Nephron (organoid): ENCODE results near the gene DGKZ.

Experiments used
- H3K27ac Mint-ChIP-seq, 3 experiments: 2 replicates each; pipeline ENCODE4 v1.8.0; 2020; ENCODE audit warnings: mixed read lengths in 3 of 3, mild to moderate bottlenecking in 2 of 3, moderate library complexity in 1 of 3
- H3K27me3 Mint-ChIP-seq: 2 replicates; pipeline ENCODE4 v1.8.0; 2021; ENCODE audit warnings: low read depth, mild to moderate bottlenecking, moderate library complexity, mixed read lengths
- H3K36me3 Mint-ChIP-seq: 2 replicates; pipeline ENCODE4 v1.8.0; 2020; ENCODE audit warnings: low read depth, mixed read lengths
- H3K4me1 Mint-ChIP-seq: 2 replicates; pipeline ENCODE4 v1.8.0; 2020; ENCODE audit warnings: mixed read lengths
- H3K4me3 Mint-ChIP-seq, 3 experiments: 2 replicates each; pipeline ENCODE4 v1.8.0; 2020; ENCODE audit warnings: mild to moderate bottlenecking in 3 of 3, mixed read lengths in 3 of 3, moderate library complexity in 2 of 3
- H3K9me3 Mint-ChIP-seq: 2 replicates; pipeline ENCODE4 v1.8.0; 2020; ENCODE audit warnings: mixed read lengths
- CTCF ChIP-seq, 3 experiments: fragments of 200-600 bp; sonication (generic); IDR thresholded peaks; one replicate each; pipeline ENCODE4 v1.5.0; 2021; ENCODE audit warnings: antibody characterized with exemption in 3 of 3; ENCODE audit not compliant: unreplicated experiment in 3 of 3

Gene DGKZ

GRCh38 chr11:46404476-46405017 is 57.3 kb downstream of the DGKZ start:
- no peak overlapping the region for H3K4me3 Mint-ChIP-seq
- peaks cover 34% of the 10 kb centered on the region for H3K36me3 Mint-ChIP-seq
- no peak overlapping the region for H3K27ac Mint-ChIP-seq
- no peaks in the 10 kb centered on the region for H3K4me1 Mint-ChIP-seq
- no peaks in the 10 kb centered on the region for H3K27me3 Mint-ChIP-seq
- no peaks in the 10 kb centered on the region for H3K9me3 Mint-ChIP-seq
- no peak for TF ChIP-seq CTCF (IDR thresholded peaks at IDR 0.05; ENCODE audit: unreplicated experiment in 3 of 3)

GRCh38 chr11:46407635-46408034 is 60.4 kb downstream of the DGKZ start:
- TF ChIP-seq CTCF (IDR thresholded peaks at IDR 0.05; ENCODE audit: unreplicated experiment in 3 of 3) = no peak
- H3K4me1 Mint-ChIP-seq = no peaks in the 10 kb centered on the region
- H3K9me3 Mint-ChIP-seq = no peaks in the 10 kb centered on the region
- H3K27me3 Mint-ChIP-seq = no peaks in the 10 kb centered on the region
- H3K27ac Mint-ChIP-seq = no peak overlapping the region
- H3K4me3 Mint-ChIP-seq = no peak overlapping the region
- peaks cover 36% of the 10 kb centered on the region for H3K36me3 Mint-ChIP-seq

- TF ChIP-seq CTCF (IDR thresholded peaks at IDR 0.05; ENCODE audit: unreplicated experiment in 3 of 3) = no peak
- Mint-ChIP-seq H3K27ac (no peak overlapping the region), H3K27me3 (no peaks in the 10 kb centered on the region), H3K4me3 (no peak overlapping the region), H3K9me3 (no peaks in the 10 kb centered on the region), H3K4me1 (no peaks in the 10 kb centered on the region), H3K36me3 (peaks cover 29% of the 10 kb centered on the region)
These were observed 61.2 kb downstream of the DGKZ start for GRCh38 chr11:46408407-46408986.

GRCh38 chr11:46410021-46410420 is 62.8 kb downstream of the DGKZ start:
- H3K9me3 Mint-ChIP-seq = no peaks in the 10 kb centered on the region
- H3K4me3 Mint-ChIP-seq = no peak overlapping the region
- H3K36me3 Mint-ChIP-seq = peaks cover 33% of the 10 kb centered on the region
- TF ChIP-seq CTCF (IDR thresholded peaks at IDR 0.05; ENCODE audit: unreplicated experiment in 3 of 3) = no peak
- no peak overlapping the region for H3K27ac Mint-ChIP-seq
- no peaks in the 10 kb centered on the region for H3K27me3 Mint-ChIP-seq
- peaks cover 4% of the 10 kb centered on the region for H3K4me1 Mint-ChIP-seq

- no peak for TF ChIP-seq CTCF (IDR thresholded peaks at IDR 0.05; ENCODE audit: unreplicated experiment in 3 of 3)
- Mint-ChIP-seq H3K36me3 (peaks cover 44% of the 10 kb centered on the region), H3K4me3 (no peak overlapping the region), H3K27me3 (no peaks in the 10 kb centered on the region), H3K4me1 (peaks cover 13% of the 10 kb centered on the region), H3K27ac (no peak overlapping the region), H3K9me3 (no peaks in the 10 kb centered on the region)
These were observed 66.7 kb downstream of the DGKZ start for GRCh38 chr11:46413760-46414465.

GRCh38 chr11:46414466-46414796 is 67.2 kb downstream of the DGKZ start:
- no peak for TF ChIP-seq CTCF (IDR thresholded peaks at IDR 0.05; ENCODE audit: unreplicated experiment in 3 of 3)
- H3K4me3 Mint-ChIP-seq = no peak overlapping the region
- H3K36me3 Mint-ChIP-seq = peaks cover 46% of the 10 kb centered on the region
- H3K27ac Mint-ChIP-seq = peak overlapping the region in 1 of 3 experiments; percentile 24
- H3K4me1 Mint-ChIP-seq = peaks cover 13% of the 10 kb centered on the region
- no peaks in the 10 kb centered on the region for H3K27me3 Mint-ChIP-seq
- H3K9me3 Mint-ChIP-seq = no peaks in the 10 kb centered on the region
